Endothelial cell (in vitro differentiated cells): ENCODE results near the gene PARD3B. TPM values are rescaled to one million over a fixed set of nuclear protein-coding genes. Genes with fewer than 3 reads are reported as not detected.
"Not testable (repeated sequence)": the region's sequence is repeated elsewhere in the genome, so short reads cannot be mapped to it uniquely, and the experiment has no call there.

ENCODE experiments used
- DNase-seq: peaks from one replicate; pipeline ENCODE4 v3.0.0; 2021; ENCODE audit warnings: low spot score
- H3K27ac Mint-ChIP-seq: one replicate; pipeline ENCODE4 v1.8.0; 2021; ENCODE audit warnings: mixed read lengths, inconsistent platforms; ENCODE audit not compliant: unreplicated experiment
- H3K27me3 Mint-ChIP-seq: one replicate; pipeline ENCODE4 v1.8.0; 2021; ENCODE audit warnings: mild to moderate bottlenecking, moderate library complexity, mixed read lengths, inconsistent platforms; ENCODE audit not compliant: unreplicated experiment
- H3K36me3 Mint-ChIP-seq: one replicate; pipeline ENCODE4 v1.8.0; 2021; ENCODE audit warnings: mild to moderate bottlenecking, low read depth, mixed read lengths, inconsistent platforms; ENCODE audit not compliant: unreplicated experiment
- H3K4me1 Mint-ChIP-seq: one replicate; pipeline ENCODE4 v1.8.0; 2021; ENCODE audit warnings: mild to moderate bottlenecking, mixed read lengths, inconsistent platforms; ENCODE audit not compliant: unreplicated experiment
- H3K4me3 Mint-ChIP-seq: one replicate; pipeline ENCODE4 v1.8.0; 2021; ENCODE audit warnings: mild to moderate bottlenecking, mixed read lengths, inconsistent platforms; ENCODE audit not compliant: unreplicated experiment
- H3K9me3 Mint-ChIP-seq: one replicate; pipeline ENCODE4 v1.8.0; 2021; ENCODE audit warnings: mixed read lengths, inconsistent platforms; ENCODE audit not compliant: unreplicated experiment
- CTCF ChIP-seq: fragments of 200-600 bp; sonication (generic); IDR thresholded peaks from one replicate; pipeline ENCODE4 v1.5.0; 2021; ENCODE audit warnings: antibody characterized with exemption; ENCODE audit not compliant: unreplicated experiment
- total RNA-seq: library from RNA; stranded (reverse); fragmentation: NEBNext Ultra II Directional; extraction: Animal tissue kit (Norgen Biotek cat#: 25700); gene quantifications from one replicate; pipeline ENCODE4 v1.2.1, GENCODE V29; 2021; ENCODE audit not compliant: unreplicated experiment

Gene PARD3B
- total RNA-seq, 1 donor from 2014 or later: 17.4 TPM

GRCh38 chr2:205217004-205217403, 671.7 kb downstream of the PARD3B start:
- Mint-ChIP-seq H3K27ac (no peak overlapping the region), H3K27me3 (no peaks in the 10 kb centered on the region), H3K9me3 (no peaks in the 10 kb centered on the region), H3K4me3 (no peak overlapping the region), H3K36me3 (no peaks in the 10 kb centered on the region), H3K4me1 (peaks cover 4% of the 10 kb centered on the region)
- no peak for DNase-seq
- no peak for TF ChIP-seq CTCF

DNA sequence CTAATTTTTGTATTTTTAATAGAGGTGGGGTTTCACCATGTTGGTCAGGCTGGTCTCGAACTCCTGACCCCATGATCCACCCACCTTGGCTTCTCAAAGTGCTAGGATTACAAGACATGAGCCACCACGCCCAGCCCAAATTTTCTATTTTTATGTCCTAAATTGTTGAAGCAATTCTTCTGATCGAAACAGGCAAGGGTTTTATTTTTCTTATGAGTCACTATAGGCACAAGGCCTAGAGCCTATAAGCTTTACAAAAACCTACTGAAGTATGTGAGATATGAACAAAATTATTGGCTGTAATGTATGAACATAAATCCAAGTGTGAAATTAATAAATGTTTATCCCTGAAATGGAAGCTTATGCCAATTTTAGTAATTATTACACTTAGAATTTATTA, 672.8 kb downstream of the PARD3B start:
- Mint-ChIP-seq H3K4me1 (peaks cover 4% of the 10 kb centered on the region), H3K36me3 (no peaks in the 10 kb centered on the region), H3K9me3 (no peaks in the 10 kb centered on the region), H3K4me3 (no peak overlapping the region), H3K27ac (no peak overlapping the region), H3K27me3 (no peaks in the 10 kb centered on the region)
- DNase-seq: no peak
- TF ChIP-seq CTCF: no peak

DNA sequence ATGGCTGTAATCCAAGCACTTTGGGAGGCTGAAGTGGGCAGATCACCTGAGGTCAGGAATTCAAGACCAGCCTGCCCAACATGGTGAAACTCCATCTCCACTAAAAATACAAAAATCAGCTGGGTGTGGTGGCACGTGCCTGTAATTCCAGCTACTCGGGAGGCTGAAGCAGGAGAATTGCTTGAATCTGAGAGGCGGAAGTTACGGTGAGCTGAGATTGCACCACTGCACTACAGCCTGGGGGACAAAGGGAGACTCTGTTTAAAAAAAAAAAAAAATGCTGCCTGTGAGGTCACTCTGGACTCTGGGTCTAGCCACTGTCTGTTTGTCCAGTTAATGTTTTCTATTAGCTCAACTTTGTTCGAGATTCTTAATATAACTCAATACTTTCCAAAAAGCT, 673.5 kb downstream of the PARD3B start:
- not testable (repeated sequence) for H3K27ac Mint-ChIP-seq, H3K9me3 Mint-ChIP-seq, H3K36me3 Mint-ChIP-seq, H3K27me3 Mint-ChIP-seq, H3K4me3 Mint-ChIP-seq, H3K4me1 Mint-ChIP-seq, DNase-seq

DNA sequence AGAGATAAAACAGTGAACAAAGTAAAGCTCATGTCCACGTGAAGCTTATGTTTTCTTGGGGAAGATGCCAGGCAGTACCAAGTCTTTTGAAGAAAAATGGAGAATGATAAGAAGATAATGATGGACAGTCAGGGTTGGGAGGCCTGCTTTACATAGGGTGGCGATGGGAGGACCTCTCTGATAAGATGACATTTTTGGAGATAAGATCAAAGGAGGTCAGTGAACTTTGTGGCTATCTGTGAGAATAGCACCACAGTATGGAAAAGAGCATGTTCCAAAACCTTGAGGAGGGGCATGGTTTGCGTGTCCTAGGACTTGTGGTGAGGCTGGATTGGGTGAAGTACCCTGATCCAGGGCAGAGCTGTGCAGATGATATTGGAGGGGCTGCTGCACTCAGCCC, 675.3 kb downstream of the PARD3B start:
- no peaks in the 10 kb centered on the region for H3K36me3 Mint-ChIP-seq
- DNase-seq: no peak
- no peak overlapping the region for H3K27ac Mint-ChIP-seq
- H3K27me3 Mint-ChIP-seq: no peaks in the 10 kb centered on the region
- no peak overlapping the region for H3K4me3 Mint-ChIP-seq
- TF ChIP-seq CTCF: no peak
- H3K4me1 Mint-ChIP-seq: peaks cover 4% of the 10 kb centered on the region
- no peaks in the 10 kb centered on the region for H3K9me3 Mint-ChIP-seq

- peaks cover 4% of the 10 kb centered on the region for H3K4me1 Mint-ChIP-seq
- H3K9me3 Mint-ChIP-seq: no peaks in the 10 kb centered on the region
- H3K36me3 Mint-ChIP-seq: no peaks in the 10 kb centered on the region
- no peak for DNase-seq
- no peak overlapping the region for H3K4me3 Mint-ChIP-seq
- H3K27me3 Mint-ChIP-seq: no peaks in the 10 kb centered on the region
- no peak for TF ChIP-seq CTCF
- no peak overlapping the region for H3K27ac Mint-ChIP-seq
Observed at GRCh38 chr2:205232086-205232485, 686.8 kb downstream of the PARD3B start.

GRCh38 chr2:205235434-205235833, 690.2 kb downstream of the PARD3B start:
- no peak for DNase-seq
- H3K4me1 Mint-ChIP-seq: peaks cover 4% of the 10 kb centered on the region
- no peak overlapping the region for H3K27ac Mint-ChIP-seq
- TF ChIP-seq CTCF: no peak
- H3K27me3 Mint-ChIP-seq: no peaks in the 10 kb centered on the region
- H3K4me3 Mint-ChIP-seq: no peak overlapping the region
- no peaks in the 10 kb centered on the region for H3K36me3 Mint-ChIP-seq
- H3K9me3 Mint-ChIP-seq: no peaks in the 10 kb centered on the region
